ENCODE data around the gene ATP1A4. TPM values are rescaled to one million over a fixed set of nuclear protein-coding genes. Genes with fewer than 3 reads are reported as not detected.

ATP1A4 gene
- total and polyA plus RNA-seq, 9 of the 15 experiments (the other 6 are each of a cell fraction or from before 2014, with no cell fraction given): 0.07 TPM; not detected in 8

- TF ChIP-seq ZBTB26 (CRISPR knock-in tag; IDR thresholded peaks at IDR 0.05) (peak; percentile 13; the same call in 1 of the 2 replicates), FOXK2 (conservative IDR thresholded peaks at IDR 0.05 in 1 of 2, IDR thresholded peaks at IDR 0.05 in 1 of 2; ENCODE audit: low read depth in 2 of 2) (no peak), PHF20 (IDR thresholded peaks at IDR 0.05; ENCODE audit: partially characterized antibody) (peak; percentile 30), RNF2 (IDR thresholded peaks at IDR 0.05) (no peak), SMARCA4 (IDR thresholded peaks at IDR 0.05) (no peak), SNAPC5 (CRISPR knock-in tag; IDR thresholded peaks at IDR 0.05) (no peak), HDAC1 (IDR thresholded peaks at IDR 0.05) (0 out of 4 replicates have a peak, but pooled peaks of 1 of the 2 experiments have one; percentile 6), IRF2 (CRISPR knock-in tag; IDR thresholded peaks at IDR 0.05) (peak; percentile 12; the same call in 1 of the 2 replicates), FUS (optimal IDR thresholded peaks at IDR 0.05; ENCODE audit: low read depth, low read length) (no peak)
Observed at GRCh38 chr1:160193832-160194736, 42.7 kb downstream of the ATP1A4 start (continued).

- intact Hi-C loops (cut with micrococcal nuclease) (loop anchor here (10.0 kb wide), 1 partner anchor 410 kb away; no protein-coding TSS in a partner anchor), in situ Hi-C loops (cut with MboI) (no loop called here)
- FAIRE-seq (no peak), DNase-seq (ENCODE audit: extremely low read depth in 1 of 4, low spot score in 3 of 4) (no peak), ATAC-seq (no peak)
- TF ChIP-seq HNRNPLL (IDR thresholded peaks at IDR 0.05; ENCODE audit: low read depth, low read length, poor library complexity, severe bottlenecking) (no peak), MNT (conservative IDR thresholded peaks at IDR 0.05) (no peak)
- no peaks in the 10 kb centered on the region for H4K20me1 ChIP-seq (replicated peaks; ENCODE audit: control insufficient read depth, insufficient read depth, low read length)
- no peak overlapping the region for H3K4me3 ChIP-seq
- ChIA-PET POLR2A (interaction anchor here (0.9 kb wide), 1 partner anchor 13 kb away, joined by 3 read pairs; no protein-coding TSS in a partner anchor), CTCF (ENCODE audit: low intra/inter-chr PET ratio) (no interaction called here)
- H3K36me3 ChIP-seq (ENCODE audit: control insufficient read depth, insufficient read depth, low read length): no peaks in the 10 kb centered on the region; the same call in 2 of the 3 replicates
- H3K79me2 ChIP-seq (ENCODE audit: control insufficient read depth, insufficient read depth, low read length): no peaks in the 10 kb centered on the region
- H3K4me2 ChIP-seq (ENCODE audit: insufficient read depth, low read length): no peak overlapping the region
- no TSS peak for BruUV-seq (replicated peaks)
- no peak overlapping the region for H2AFZ ChIP-seq (ENCODE audit: low read depth, low read length)
- 7% methylated on average over 2 of the region's 2 CpGs for WGBS (ENCODE audit: insufficient coverage, low coverage, missing lambda C conversion rate)
- no peaks in the 10 kb centered on the region for H3K9me3 ChIP-seq (replicated peaks; ENCODE audit: control insufficient read depth, insufficient read depth, low read depth, low read length)
- peaks cover 11 to 33% of the 10 kb centered on the region in 2 experiments; a peak in 4 of 5 replicates for H3K27me3 ChIP-seq (ENCODE audit: control insufficient read depth in 2 of 2, insufficient read depth in 2 of 2, low read length in 2 of 2)
- no peaks in the 10 kb centered on the region for H3K9me1 ChIP-seq (ENCODE audit: control insufficient read depth, insufficient read depth, low read length)
- no peak overlapping the region for H3K9ac ChIP-seq (ENCODE audit: insufficient read depth in 1 of 2, low read depth in 2 of 2, low read length in 2 of 2)
- H3K27ac ChIP-seq (ENCODE audit: extremely low read depth, low read depth, low read length): no peak overlapping the region
- H3K4me1 ChIP-seq (replicated peaks in 1 of 2; ENCODE audit: control insufficient read depth in 2 of 2, insufficient read depth in 2 of 2, low read length in 2 of 2): peaks cover 4 to 10% of the 10 kb centered on the region in 2 experiments
Observed at GRCh38 chr1:160194737-160195059, 43.3 kb downstream of the ATP1A4 start.

All from K562 (cell line).